Left hindlimb (tissue), 1 donor: ENCODE measurements around the gene ALB.

Experiments
- DNase-seq: peaks from one replicate; pipeline ENCODE4 v3.0.0-alpha.2; 2018

Gene ALB

GRCh38 chr4:73409012-73409862 lies 5.2 kb downstream of the ALB start:
- no peak for DNase-seq

GRCh38 chr4:73409978-73410548 lies 6.0 kb downstream of the ALB start:
- no peak for DNase-seq

GRCh38 chr4:73410916-73411730 lies 7.0 kb downstream of the ALB start:
- DNase-seq, result no peak

- no peak for DNase-seq
These were observed 7.8 kb downstream of the ALB start for GRCh38 chr4:73411731-73412414.

- no peak for DNase-seq
These were observed 9.2 kb downstream of the ALB start for GRCh38 chr4:73413294-73413755.

- no peak for DNase-seq
These were observed 10.8 kb downstream of the ALB start for GRCh38 chr4:73414936-73415271.

- no peak for DNase-seq
These were observed 11.7 kb downstream of the ALB start for GRCh38 chr4:73415807-73416238.

- no peak for DNase-seq
These were observed 12.5 kb downstream of the ALB start for GRCh38 chr4:73416423-73417087.

- DNase-seq, result no peak
These were observed 13.3 kb downstream of the ALB start for GRCh38 chr4:73417342-73417741.

- DNase-seq, result no peak
These were observed 13.9 kb downstream of the ALB start for GRCh38 chr4:73417973-73418372.

- no peak for DNase-seq
These were observed 14.6 kb downstream of the ALB start for GRCh38 chr4:73418677-73419076.

GRCh38 chr4:73419106-73420038 lies 15.3 kb downstream of the ALB start:
- no peak for DNase-seq

GRCh38 chr4:73420615-73421014 lies 16.5 kb downstream of the ALB start:
- no peak for DNase-seq

- DNase-seq, result no peak
These were observed 17.8 kb downstream of the ALB start for GRCh38 chr4:73421708-73422457.

- DNase-seq, result no peak
These were observed 18.3 kb downstream of the ALB start for GRCh38 chr4:73422458-73422752.

- no peak for DNase-seq
These were observed 19.1 kb downstream of the ALB start for GRCh38 chr4:73423184-73423583.

- no peak for DNase-seq
These were observed 22.6 kb downstream of the ALB start for GRCh38 chr4:73426666-73427065.

GRCh38 chr4:73429118-73429517 lies 25.0 kb downstream of the ALB start:
- no peak for DNase-seq

- DNase-seq, result no peak
These were observed 25.9 kb downstream of the ALB start for GRCh38 chr4:73429826-73430587.

- no peak for DNase-seq
These were observed 27.7 kb downstream of the ALB start for GRCh38 chr4:73431813-73432168.
